Spleen (tissue), 7 donors: Measurements from ENCODE around the gene PAPPA.

ENCODE experiments used
- CTCF ChIP-seq, 11 experiments: fragments of 200-600 bp in 7 of 11; fragments of 450-650 bp in 4 of 11; sonication (generic) in 4 of 11; IDR thresholded peaks in 8 of 11; conservative IDR thresholded peaks in 3 of 11; 1 replicate in 7 of 11; 2 replicates in 4 of 11; pipeline versions ENCODE4 v1.4.0 to v1.8.0; 2016 to 2021; ENCODE audit warnings: antibody characterized with exemption in 11 of 11, inconsistent platforms in 4 of 11, mild to moderate bottlenecking in 1 of 11
- POLR2A ChIP-seq, 3 donors: fragments of 450-650 bp; IDR thresholded peaks; one replicate each; pipeline ENCODE4 v1.5.1; 2017; ENCODE audit warnings: antibody characterized with exemption in 3 of 3, mild to moderate bottlenecking in 1 of 3
- donor health status: DM: no; HTN: no; CAD: no; lungs with moderate emphysema.
- donor health status: DM: no; HTN: no; CAD: no.
- donor health status: DM: no; HTN: no; CAD: no.

- TF ChIP-seq CTCF (IDR thresholded peaks at IDR 0.05 in 8 of 11, conservative IDR thresholded peaks at IDR 0.05 in 3 of 11) (no peak), POLR2A (IDR thresholded peaks at IDR 0.05) (no peak)
Observed at GRCh38 chr9:116372081-116372673, 218.6 kb downstream of the PAPPA start.
